HG02981 (cell line): ENCODE measurements around the gene SPAG6.

Source experiments
- ATAC-seq: cut with Tn5 transposase; IDR thresholded peaks from one replicate; pipeline ENCODE4 v1.9.1; 2021; ENCODE audit warnings: mild to moderate bottlenecking, moderate library complexity; ENCODE audit not compliant: unreplicated experiment

The SPAG6 gene

GRCh38 chr10:22429146-22429545 is 83.8 kb downstream of the SPAG6 start:
- ATAC-seq: no peak

GRCh38 chr10:22429981-22430421 is 84.7 kb downstream of the SPAG6 start:
- ATAC-seq: no peak

GRCh38 chr10:22433875-22434274 is 88.6 kb downstream of the SPAG6 start:
- ATAC-seq: no peak

- no peak for ATAC-seq
Measured at GRCh38 chr10:22434521-22434920, 89.2 kb downstream of the SPAG6 start.

- ATAC-seq: no peak
Measured at GRCh38 chr10:22435650-22436049, 90.4 kb downstream of the SPAG6 start.

GRCh38 chr10:22436526-22436892 is 91.2 kb downstream of the SPAG6 start:
- peak; percentile 34 for ATAC-seq

- ATAC-seq: peak; percentile 63
Measured at GRCh38 chr10:22436893-22437619, 91.8 kb downstream of the SPAG6 start.

GRCh38 chr10:22437620-22438588 is 92.6 kb downstream of the SPAG6 start:
- ATAC-seq: peak; percentile 24

GRCh38 chr10:22438711-22439110 is 93.4 kb downstream of the SPAG6 start:
- no peak for ATAC-seq

GRCh38 chr10:22442063-22442462 is 96.8 kb downstream of the SPAG6 start:
- ATAC-seq: no peak

- no peak for ATAC-seq
Measured at GRCh38 chr10:22442468-22442867, 97.2 kb downstream of the SPAG6 start.

GRCh38 chr10:22443175-22443901 is 98.0 kb downstream of the SPAG6 start:
- ATAC-seq: no peak

- no peak for ATAC-seq
Measured at GRCh38 chr10:22444219-22444788, 99.0 kb downstream of the SPAG6 start.

- no peak for ATAC-seq
Measured at GRCh38 chr10:22445495-22445894, 100.2 kb downstream of the SPAG6 start.

GRCh38 chr10:22447068-22447467 is 101.8 kb downstream of the SPAG6 start:
- no peak for ATAC-seq

- no peak for ATAC-seq
Measured at GRCh38 chr10:22451346-22451745, 106.0 kb downstream of the SPAG6 start.

GRCh38 chr10:22453320-22453719 is 108.0 kb downstream of the SPAG6 start:
- ATAC-seq: no peak

- no peak for ATAC-seq
Measured at GRCh38 chr10:22453948-22454591, 108.8 kb downstream of the SPAG6 start.

GRCh38 chr10:22454634-22455033 is 109.3 kb downstream of the SPAG6 start:
- no peak for ATAC-seq

- no peak for ATAC-seq
Measured at GRCh38 chr10:22455068-22455857, 110.0 kb downstream of the SPAG6 start.
